CD4-positive, alpha-beta T cell (primary cell): ENCODE data around the gene GNB3. TPM values are rescaled to one million over a fixed set of nuclear protein-coding genes. Genes with fewer than 3 reads are reported as not detected.

ENCODE experiments used
- ATAC-seq: fragments of 200-7000 bp; cut with Tn5 transposase; one replicate; pipeline ENCODE4 v1.10.0; 2022; ENCODE audit warnings: mild to moderate bottlenecking; ENCODE audit not compliant: poor library complexity
- CTCF ChIA-PET: fragments of 350-600 bp; sonication (Branson Sonifier 250); formaldehyde crosslinking; loops from one replicate; lab custom pipeline; 2021; ENCODE audit warnings: antibody characterized with exemption, inconsistent platforms; lab: Charles Lee
- POLR2A ChIA-PET: fragments of 350-600 bp; sonication (Branson Sonifier 250); formaldehyde crosslinking; loops from one replicate; lab custom pipeline; 2021; ENCODE audit warnings: antibody characterized with exemption, inconsistent platforms; lab: Charles Lee
- DNase-seq, 14 experiments: peaks; one replicate each; pipeline ENCODE4 v3.0.0-alpha.2; 2013 to 2020; ENCODE audit warnings: mixed read lengths in 2 of 14
- H3K27ac ChIP-seq, 2 donors: one replicate each; pipeline versions ENCODE4 v1.5.1 to v1.7.0; 2013; ENCODE audit warnings: low read length in 2 of 2, low read depth in 1 of 2, mild to moderate bottlenecking in 1 of 2
- H3K27me3 ChIP-seq, 2 experiments: 1 replicate in 1 of 2; 2 replicates in 1 of 2; pipeline versions ENCODE4 v1.6.1 to v1.7.0; 2013; ENCODE audit warnings: low read length in 2 of 2, control low read depth in 1 of 2, mild to moderate bottlenecking in 1 of 2, moderate library complexity in 1 of 2; ENCODE audit not compliant: insufficient read depth in 2 of 2, control insufficient read depth in 1 of 2
- H3K36me3 ChIP-seq: one replicate; pipeline ENCODE4 v1.6.1; 2013; ENCODE audit warnings: low read length, control low read depth; ENCODE audit not compliant: insufficient read depth
- H3K4me1 ChIP-seq: one replicate; pipeline ENCODE4 v1.6.1; 2013; ENCODE audit warnings: low read length, control low read depth; ENCODE audit not compliant: insufficient read depth
- H3K4me3 ChIP-seq: one replicate; pipeline ENCODE4 v1.5.1; 2013; ENCODE audit warnings: mild to moderate bottlenecking, low read length, moderate library complexity
- H3K9me3 ChIP-seq, 2 experiments: 1 replicate in 1 of 2; 2 replicates in 1 of 2; pipeline versions ENCODE4 v1.6.1 to v1.7.0; 2013; ENCODE audit warnings: low read length in 2 of 2, mild to moderate bottlenecking in 2 of 2, control low read depth in 1 of 2, moderate library complexity in 1 of 2; ENCODE audit not compliant: control insufficient read depth in 1 of 2, insufficient read depth in 1 of 2
- H3K27ac Mint-ChIP-seq: one replicate; pipeline ENCODE4 v1.8.0; 2020; ENCODE audit warnings: mixed read lengths
- H3K27me3 Mint-ChIP-seq: one replicate; pipeline ENCODE4 v1.8.0; 2021; ENCODE audit warnings: mixed read lengths
- H3K36me3 Mint-ChIP-seq: one replicate; pipeline ENCODE4 v1.8.0; 2021; ENCODE audit warnings: low read depth, mixed read lengths
- H3K4me1 Mint-ChIP-seq: one replicate; pipeline ENCODE4 v1.8.0; 2021; ENCODE audit warnings: low read depth, mixed read lengths
- H3K4me3 Mint-ChIP-seq: one replicate; pipeline ENCODE4 v1.8.0; 2020; ENCODE audit warnings: mild to moderate bottlenecking, mixed read lengths
- H3K9me3 Mint-ChIP-seq: one replicate; pipeline ENCODE4 v1.8.0; 2020; ENCODE audit warnings: mixed read lengths
- intact Hi-C, 2 experiments: fragments of 100-400 bp; cut with DNase I in 1 of 2; cut with micrococcal nuclease in 1 of 2; formaldehyde crosslinking; loops; one replicate each; pipeline versions ENCODE4 v1.15.1 to v1.9.0; 2023 to 2025; cut with DNase I, micrococcal nuclease
- total RNA-seq, 174 experiments: library from RNA in 2 of 174; stranded (reverse) in 2 of 174; gene quantifications; one replicate each; pipeline ENCODE4 v1.2.3 and lab custom pipeline; 2021 to 2026
- TF ChIP-seq, protein P1 (sequence below): fragments of 200-600 bp; IDR thresholded peaks from one replicate; pipeline ENCODE4 v1.8.0; 2022; ENCODE audit warnings: antibody characterized with exemption, mild to moderate bottlenecking

The GNB3 gene
- total RNA-seq, 2 experiments from 2014 or later, result 0.75 to 0.85 TPM

DNA sequence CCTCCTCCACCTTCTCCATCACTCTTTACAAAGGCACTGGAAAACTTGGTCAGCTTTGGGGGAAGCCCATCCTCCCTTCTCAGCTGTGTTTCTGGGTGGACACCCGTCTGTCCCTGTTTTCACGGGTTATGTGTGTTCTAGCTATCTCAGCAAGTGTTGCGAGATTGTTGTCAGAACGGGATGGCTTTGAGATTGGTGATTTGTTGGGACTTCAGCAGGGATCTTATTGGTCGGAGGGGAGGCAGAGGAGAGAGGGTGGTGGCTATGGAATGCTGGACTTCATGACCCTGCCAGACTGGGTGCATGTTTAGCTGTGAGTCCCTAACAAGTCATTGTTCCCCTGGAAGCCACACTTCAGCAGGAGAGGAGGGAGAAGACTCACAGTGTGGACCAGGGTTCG, 13.3 kb downstream of the GNB3 start:
- no peak overlapping the region for H3K4me3 Mint-ChIP-seq
- peaks cover 40% of the 10 kb centered on the region for H3K4me1 Mint-ChIP-seq
- ChIA-PET POLR2A (interaction anchor here (0.5 to 6.6 kb wide), 4 partner anchors 13 to 101 kb away, joined by 3 to 106 read pairs (median 72); partner anchors contain the start of genes C12orf57, MLF2, RNU7-1 and SPSB2), CTCF (interaction anchor here (3.5 to 5.1 kb wide), 3 partner anchors 14 to 37 kb away, joined by 33 to 46 read pairs (median 41); partner anchors contain the start of genes SPSB2 and TPI1)
- peaks cover 52% of the 10 kb centered on the region for H3K36me3 Mint-ChIP-seq
- no peaks in the 10 kb centered on the region for H3K9me3 ChIP-seq
- peaks cover 42% of the 10 kb centered on the region for H3K4me1 ChIP-seq
- H3K27me3 Mint-ChIP-seq, result no peaks in the 10 kb centered on the region
- TF ChIP-seq, protein P1, sequence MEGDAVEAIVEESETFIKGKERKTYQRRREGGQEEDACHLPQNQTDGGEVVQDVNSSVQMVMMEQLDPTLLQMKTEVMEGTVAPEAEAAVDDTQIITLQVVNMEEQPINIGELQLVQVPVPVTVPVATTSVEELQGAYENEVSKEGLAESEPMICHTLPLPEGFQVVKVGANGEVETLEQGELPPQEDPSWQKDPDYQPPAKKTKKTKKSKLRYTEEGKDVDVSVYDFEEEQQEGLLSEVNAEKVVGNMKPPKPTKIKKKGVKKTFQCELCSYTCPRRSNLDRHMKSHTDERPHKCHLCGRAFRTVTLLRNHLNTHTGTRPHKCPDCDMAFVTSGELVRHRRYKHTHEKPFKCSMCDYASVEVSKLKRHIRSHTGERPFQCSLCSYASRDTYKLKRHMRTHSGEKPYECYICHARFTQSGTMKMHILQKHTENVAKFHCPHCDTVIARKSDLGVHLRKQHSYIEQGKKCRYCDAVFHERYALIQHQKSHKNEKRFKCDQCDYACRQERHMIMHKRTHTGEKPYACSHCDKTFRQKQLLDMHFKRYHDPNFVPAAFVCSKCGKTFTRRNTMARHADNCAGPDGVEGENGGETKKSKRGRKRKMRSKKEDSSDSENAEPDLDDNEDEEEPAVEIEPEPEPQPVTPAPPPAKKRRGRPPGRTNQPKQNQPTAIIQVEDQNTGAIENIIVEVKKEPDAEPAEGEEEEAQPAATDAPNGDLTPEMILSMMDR, result no peak
- ATAC-seq, result no peak
- H3K9me3 Mint-ChIP-seq, result no peaks in the 10 kb centered on the region
- peak overlapping the region; percentile 87 for H3K27ac Mint-ChIP-seq
- DNase-seq, result peak in 1 of 14 experiments; percentile 19
- no peaks in the 10 kb centered on the region for H3K27me3 ChIP-seq
- no peak overlapping the region for H3K4me3 ChIP-seq
- intact Hi-C loops, result loop anchor here (5.0 kb wide), 4 partner anchors 38 to 192 kb away; partner anchors contain the start of genes EMG1 (in 2 of the 2), PHB2 (in 2 of the 2), ING4 (in 1 of the 2) and PTPN6 (in 1 of the 2)
- H3K27ac ChIP-seq, result peak overlapping the region; percentile 26 to 46
- peaks cover 45% of the 10 kb centered on the region for H3K36me3 ChIP-seq

DNA sequence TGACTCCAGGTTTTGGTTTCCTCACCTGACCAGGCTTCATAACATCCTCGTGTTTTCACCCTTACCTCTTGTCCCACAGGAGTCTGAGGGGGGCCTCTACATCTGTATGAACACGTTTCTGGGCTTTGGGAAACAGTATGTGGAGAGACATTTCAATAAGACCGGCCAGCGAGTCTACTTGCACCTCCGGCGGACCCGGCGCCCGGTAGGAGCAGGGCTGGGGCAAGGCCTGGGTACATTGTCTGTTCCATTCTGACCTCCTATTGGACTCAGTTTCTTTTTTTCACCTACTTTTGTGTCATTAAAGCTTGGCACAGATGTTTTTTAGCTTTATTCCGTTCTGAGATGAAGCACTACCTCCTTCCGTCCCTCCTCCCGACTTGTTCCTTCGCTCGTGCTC, 14.6 kb downstream of the GNB3 start:
- Histone ChIP-seq H3K27me3 (no peaks in the 10 kb centered on the region), H3K4me3 (no peak overlapping the region), H3K9me3 (no peaks in the 10 kb centered on the region), H3K36me3 (peaks cover 56% of the 10 kb centered on the region), H3K27ac (no peak overlapping the region), H3K4me1 (peaks cover 39% of the 10 kb centered on the region)
- Mint-ChIP-seq H3K9me3 (no peaks in the 10 kb centered on the region), H3K4me3 (no peak overlapping the region), H3K27ac (no peak overlapping the region), H3K4me1 (peaks cover 40% of the 10 kb centered on the region), H3K36me3 (peaks cover 65% of the 10 kb centered on the region), H3K27me3 (no peaks in the 10 kb centered on the region)
- ATAC-seq, result no peak
- CTCF ChIA-PET, result interaction anchor here (1.5 to 5.1 kb wide), 2 partner anchors 36 to 83 kb away, joined by 3 to 33 read pairs; no protein-coding TSS in a partner anchor
- DNase-seq, result peak in 1 of 14 experiments; percentile 15
- intact Hi-C loops, result no loop called here
- TF ChIP-seq, protein P1, result no peak
- POLR2A ChIA-PET, result interaction anchor here (1.2 to 6.6 kb wide), 2 partner anchors 12 to 18 kb away, joined by 3 to 90 read pairs; partner anchors contain the start of genes SPSB2 and TPI1

DNA sequence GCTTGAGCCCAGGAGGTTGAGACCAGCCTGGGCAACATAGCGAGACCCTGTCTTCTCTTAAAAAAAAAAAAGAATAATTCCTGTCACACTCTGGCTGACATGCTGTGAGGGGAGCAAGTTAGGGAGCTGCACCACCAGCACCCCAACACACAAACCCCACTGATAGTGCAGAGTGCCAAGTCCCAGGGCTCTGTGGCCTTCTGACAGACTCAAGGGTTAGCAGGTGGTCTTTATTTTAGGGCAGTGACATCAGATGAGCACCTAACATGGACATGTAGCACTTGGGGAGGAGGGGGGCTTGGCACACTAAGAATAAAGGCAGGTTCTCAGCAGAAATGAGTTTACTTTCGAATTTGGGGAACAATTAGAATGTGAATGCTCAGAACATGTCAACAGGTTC, 18.1 kb downstream of the GNB3 start:
- Mint-ChIP-seq H3K36me3 (peaks cover 84% of the 10 kb centered on the region), H3K4me3 (no peak overlapping the region), H3K27ac (no peak overlapping the region), H3K4me1 (peaks cover 20% of the 10 kb centered on the region), H3K9me3 (no peaks in the 10 kb centered on the region), H3K27me3 (no peaks in the 10 kb centered on the region)
- no peak for DNase-seq
- no peaks in the 10 kb centered on the region for H3K9me3 ChIP-seq
- no peaks in the 10 kb centered on the region for H3K27me3 ChIP-seq
- intact Hi-C loops, result no loop called here
- no peak overlapping the region for H3K4me3 ChIP-seq
- no peak for ATAC-seq
- H3K36me3 ChIP-seq, result peaks cover 90% of the 10 kb centered on the region
- peaks cover 11% of the 10 kb centered on the region for H3K4me1 ChIP-seq
- ChIA-PET CTCF (interaction anchor here (0.9 kb wide), 1 partner anchor 11 kb away, joined by 3 read pairs; no protein-coding TSS in a partner anchor), POLR2A (no interaction called here)
- no peak overlapping the region for H3K27ac ChIP-seq
- TF ChIP-seq, protein P1, result no peak
